ENCODE measurements around the gene ZBTB32. TPM values are rescaled to one million over a fixed set of nuclear protein-coding genes. Genes with fewer than 3 reads are reported as not detected.

ZBTB32 gene
- total RNA-seq, 2 experiments from 2014 or later: 2.2 to 3.3 TPM

- intact Hi-C loops (cut with DNase I, micrococcal nuclease): loop anchor here (2.0 to 10.0 kb wide), 4 partner anchors 27 to 371 kb away; partner anchors contain the start of genes COX6B1 (in 1 of the 2), OVOL3 (in 1 of the 2), POLR2I (in 1 of the 2) and TBCB (in 1 of the 2)
- Mint-ChIP-seq H3K36me3 (ENCODE audit: low read depth) (peaks cover 38% of the 10 kb centered on the region), H3K27ac (peak overlapping the region; percentile 98), H3K27me3 (no peaks in the 10 kb centered on the region), H3K9me3 (no peaks in the 10 kb centered on the region), H3K4me1 (ENCODE audit: low read depth) (peaks cover 56% of the 10 kb centered on the region), H3K4me3 (peak overlapping the region; percentile 94)
- TF ChIP-seq CTCF (IDR thresholded peaks at IDR 0.05): no peak
- peaks cover 73% of the 10 kb centered on the region for H3K4me1 ChIP-seq (ENCODE audit: insufficient read depth, low read length)
- H3K27ac ChIP-seq (ENCODE audit: low read depth in 1 of 2, low read length in 2 of 2): peak overlapping the region; percentile 29 to 98
- H3K36me3 ChIP-seq (ENCODE audit: insufficient read depth, low read length): peaks cover 5% of the 10 kb centered on the region
- ATAC-seq (ENCODE audit: poor library complexity) (no peak), DNase-seq (no peak)
- H3K27me3 ChIP-seq (ENCODE audit: control insufficient read depth in 1 of 2, insufficient read depth in 2 of 2, low read length in 2 of 2): no peaks in the 10 kb centered on the region
- peak overlapping the region; percentile 80 for H3K4me3 ChIP-seq (ENCODE audit: low read length)
- CTCF ChIA-PET: interaction anchor here (0.6 to 0.9 kb wide), 2 partner anchors 21 to 187 kb away, joined by 3 read pairs; no protein-coding TSS in a partner anchor
- H3K9me3 ChIP-seq (ENCODE audit: control insufficient read depth in 1 of 2, insufficient read depth in 1 of 2, low read length in 2 of 2): no peaks in the 10 kb centered on the region
- POLR2A ChIA-PET: interaction anchor here (1.0 to 2.2 kb wide), 12 partner anchors 9 to 311 kb away, joined by 3 to 23 read pairs (median 8); partner anchors contain the start of genes ALKBH6, COX6B1, HSPB6 and KMT2B
These were observed 39.5 kb downstream of the ZBTB32 start for GRCh38 chr19:35743640-35744429.

DNA sequence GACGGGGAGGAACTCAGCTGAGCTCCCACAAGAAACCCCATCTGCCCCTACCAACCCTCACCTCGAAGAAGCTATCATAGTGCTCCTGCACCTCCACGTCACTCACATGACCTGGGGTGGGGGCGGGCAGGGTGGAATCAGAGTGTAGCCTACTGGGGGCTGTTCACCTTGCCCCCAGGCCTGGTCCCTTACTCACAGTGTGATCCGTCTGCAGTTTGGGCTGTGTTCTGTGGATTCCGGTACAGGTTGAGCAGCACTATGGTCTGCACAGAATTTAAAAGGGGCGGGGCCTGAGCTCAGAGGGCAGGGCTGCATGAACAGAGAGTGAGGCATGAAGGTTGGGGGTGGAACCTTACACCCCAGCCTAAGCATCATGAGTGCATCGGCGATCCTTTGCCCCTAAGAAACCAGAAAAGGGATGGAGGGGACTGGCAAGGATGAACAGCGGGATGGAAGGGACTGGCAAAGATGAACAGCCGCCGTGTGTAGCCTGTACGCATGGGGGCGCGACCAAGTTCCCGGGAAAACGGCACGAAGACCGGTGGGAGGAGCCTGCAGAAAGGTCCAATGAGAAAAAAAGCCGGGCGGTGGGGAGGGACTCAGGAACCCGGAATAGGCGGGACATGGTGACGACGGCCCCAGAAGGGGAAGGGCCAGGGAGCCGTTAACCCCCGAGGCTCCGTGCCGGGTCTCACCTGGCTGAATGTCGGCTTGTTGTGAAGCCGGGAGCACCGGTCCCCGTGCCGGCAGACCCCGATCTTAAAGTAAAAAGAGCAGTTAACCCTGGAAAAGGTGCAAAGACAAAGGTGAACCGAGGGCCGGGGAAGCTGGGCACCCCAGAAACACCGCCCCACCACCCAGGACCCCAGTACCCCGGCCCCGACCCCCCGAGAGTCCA, 40.3 kb downstream of the ZBTB32 start:
- CTCF ChIA-PET: interaction anchor here (0.6 to 0.9 kb wide), 3 partner anchors 21 to 187 kb away, joined by 3 to 4 read pairs (median 3); no protein-coding TSS in a partner anchor

More for the DNA sequence above, 40.3 kb downstream of the ZBTB32 start:
- H3K27me3 ChIP-seq (ENCODE audit: control insufficient read depth in 1 of 2, insufficient read depth in 2 of 2, low read length in 2 of 2): no peaks in the 10 kb centered on the region
- ATAC-seq (ENCODE audit: poor library complexity) (peak; percentile 59), DNase-seq (peak; percentile 87 to 98 (median 90))
- Mint-ChIP-seq H3K36me3 (ENCODE audit: low read depth) (peaks cover 37% of the 10 kb centered on the region), H3K27ac (peak overlapping the region; percentile 98), H3K9me3 (no peaks in the 10 kb centered on the region), H3K27me3 (no peaks in the 10 kb centered on the region), H3K4me3 (peak overlapping the region; percentile 94), H3K4me1 (ENCODE audit: low read depth) (peaks cover 55% of the 10 kb centered on the region)
- intact Hi-C loops (cut with DNase I, micrococcal nuclease): loop anchor here (1.0 to 10.0 kb wide), 7 partner anchors 27 to 370 kb away; partner anchors contain the start of genes COX6B1 (in 1 of the 2), OVOL3 (in 1 of the 2), POLR2I (in 1 of the 2) and TBCB (in 1 of the 2)
- peak overlapping the region; percentile 80 for H3K4me3 ChIP-seq (ENCODE audit: low read length)
- peak overlapping the region; percentile 98 to 99 for H3K27ac ChIP-seq (ENCODE audit: low read depth in 1 of 2, low read length in 2 of 2)
- H3K9me3 ChIP-seq (ENCODE audit: control insufficient read depth in 1 of 2, insufficient read depth in 1 of 2, low read length in 2 of 2): no peaks in the 10 kb centered on the region
- POLR2A ChIA-PET: interaction anchor here (0.6 to 2.2 kb wide), 18 partner anchors 9 to 310 kb away, joined by 3 to 23 read pairs (median 6); partner anchors contain the start of genes ALKBH6, COX6B1, HSPB6 and KMT2B
- no peak for TF ChIP-seq CTCF (IDR thresholded peaks at IDR 0.05)
- H3K4me1 ChIP-seq (ENCODE audit: insufficient read depth, low read length): peaks cover 76% of the 10 kb centered on the region
- no peaks in the 10 kb centered on the region for H3K36me3 ChIP-seq (ENCODE audit: insufficient read depth, low read length)

Measured in CD4-positive, alpha-beta T cell (primary cell).